IPS-NIHi7 (cell line): Measurements from ENCODE around the gene RPL19.

ENCODE experiments used
- DNase-seq: peaks from one replicate; pipeline ENCODE4 v3.0.0; 2012; ENCODE audit warnings: mixed read lengths; ENCODE audit errors: extremely low spot score

Gene RPL19

GRCh38 chr17:39197380-39198185 is 2.5 kb upstream of the RPL19 start, which contains the start of gene CACNB1:
CACNB1 (minus strand) TSS chr17:39197669; CDS start chr17:39197495, 174 bp downstream.
- DNase-seq = peak; percentile 92

GRCh38 chr17:39198186-39198566 is 1.9 kb upstream of the RPL19 start:
- no peak for DNase-seq

GRCh38 chr17:39199820-39200069 is 338 bp upstream of the RPL19 start:
- DNase-seq = peak; percentile 89

- DNase-seq = no peak
These were observed 951 bp downstream of the RPL19 start for GRCh38 chr17:39200957-39201510.

GRCh38 chr17:39204245-39204644 is 4.2 kb downstream of the RPL19 start:
- DNase-seq = no peak

GRCh38 chr17:39205112-39205526 is 5.0 kb downstream of the RPL19 start:
- no peak for DNase-seq

GRCh38 chr17:39208136-39208535 is 8.1 kb downstream of the RPL19 start:
- no peak for DNase-seq

- DNase-seq = no peak
These were observed 8.8 kb downstream of the RPL19 start for GRCh38 chr17:39208893-39209292.

GRCh38 chr17:39209317-39210092 is 9.4 kb downstream of the RPL19 start:
- no peak for DNase-seq

GRCh38 chr17:39210093-39210434 is 10.0 kb downstream of the RPL19 start:
- no peak for DNase-seq

GRCh38 chr17:39212195-39212810 is 12.2 kb downstream of the RPL19 start:
- no peak for DNase-seq

- no peak for DNase-seq
These were observed 12.9 kb downstream of the RPL19 start for GRCh38 chr17:39212841-39213480.

GRCh38 chr17:39213852-39214251 is 13.8 kb downstream of the RPL19 start:
- DNase-seq = no peak

GRCh38 chr17:39217734-39218369 is 17.8 kb downstream of the RPL19 start:
- no peak for DNase-seq

GRCh38 chr17:39218906-39219305 is 18.8 kb downstream of the RPL19 start:
- no peak for DNase-seq

- no peak for DNase-seq
These were observed 19.6 kb downstream of the RPL19 start for GRCh38 chr17:39219647-39220154.

GRCh38 chr17:39221572-39221971 is 21.5 kb downstream of the RPL19 start:
- DNase-seq = no peak

- no peak for DNase-seq
These were observed 22.1 kb downstream of the RPL19 start for GRCh38 chr17:39222151-39222550.

GRCh38 chr17:39222866-39223834 is 23.1 kb downstream of the RPL19 start:
- DNase-seq = no peak
